Measurements from ENCODE around the gene SPIB.

DNA sequence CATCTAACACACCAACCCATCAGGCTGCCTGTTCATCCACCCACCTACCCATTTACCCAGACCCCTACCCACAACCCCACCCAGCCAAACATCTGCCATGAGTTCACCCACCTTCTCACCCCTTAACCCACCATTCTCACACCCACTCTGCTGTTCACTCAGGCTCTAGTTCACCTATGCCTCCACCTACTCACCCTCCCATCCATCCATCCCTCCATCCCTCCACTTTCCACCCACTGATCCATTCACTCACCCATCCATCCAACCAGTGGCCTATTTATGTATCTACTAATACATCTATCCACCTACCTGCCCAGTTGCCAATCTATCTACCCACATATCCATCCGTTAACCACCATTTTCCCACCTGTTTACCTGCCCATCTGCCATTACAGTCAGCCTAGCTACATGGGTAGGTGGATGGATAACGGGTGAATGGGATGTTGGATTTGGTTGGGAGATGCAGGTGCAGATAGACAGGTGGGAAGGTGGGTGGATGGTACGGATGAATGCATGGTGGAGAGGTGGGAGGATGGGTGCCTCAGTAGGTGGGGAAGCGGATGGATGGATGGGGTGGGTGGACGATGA is 19.2 kb downstream of the SPIB start:
- TF ChIP-seq EZH2phosphoT487 (IDR thresholded peaks at IDR 0.05; ENCODE audit: unreplicated experiment): no peak
- TF ChIP-seq EZH2 (IDR thresholded peaks at IDR 0.05; ENCODE audit: low read depth, unreplicated experiment): no peak
- TF ChIP-seq, protein P1, sequence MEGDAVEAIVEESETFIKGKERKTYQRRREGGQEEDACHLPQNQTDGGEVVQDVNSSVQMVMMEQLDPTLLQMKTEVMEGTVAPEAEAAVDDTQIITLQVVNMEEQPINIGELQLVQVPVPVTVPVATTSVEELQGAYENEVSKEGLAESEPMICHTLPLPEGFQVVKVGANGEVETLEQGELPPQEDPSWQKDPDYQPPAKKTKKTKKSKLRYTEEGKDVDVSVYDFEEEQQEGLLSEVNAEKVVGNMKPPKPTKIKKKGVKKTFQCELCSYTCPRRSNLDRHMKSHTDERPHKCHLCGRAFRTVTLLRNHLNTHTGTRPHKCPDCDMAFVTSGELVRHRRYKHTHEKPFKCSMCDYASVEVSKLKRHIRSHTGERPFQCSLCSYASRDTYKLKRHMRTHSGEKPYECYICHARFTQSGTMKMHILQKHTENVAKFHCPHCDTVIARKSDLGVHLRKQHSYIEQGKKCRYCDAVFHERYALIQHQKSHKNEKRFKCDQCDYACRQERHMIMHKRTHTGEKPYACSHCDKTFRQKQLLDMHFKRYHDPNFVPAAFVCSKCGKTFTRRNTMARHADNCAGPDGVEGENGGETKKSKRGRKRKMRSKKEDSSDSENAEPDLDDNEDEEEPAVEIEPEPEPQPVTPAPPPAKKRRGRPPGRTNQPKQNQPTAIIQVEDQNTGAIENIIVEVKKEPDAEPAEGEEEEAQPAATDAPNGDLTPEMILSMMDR (conservative IDR thresholded peaks at IDR 0.05; ENCODE audit: low read depth in 2 of 2): no peak
- no peak for TF ChIP-seq POLR2AphosphoS5 (IDR thresholded peaks at IDR 0.05; ENCODE audit: low read depth)
- TF ChIP-seq, protein P2, sequence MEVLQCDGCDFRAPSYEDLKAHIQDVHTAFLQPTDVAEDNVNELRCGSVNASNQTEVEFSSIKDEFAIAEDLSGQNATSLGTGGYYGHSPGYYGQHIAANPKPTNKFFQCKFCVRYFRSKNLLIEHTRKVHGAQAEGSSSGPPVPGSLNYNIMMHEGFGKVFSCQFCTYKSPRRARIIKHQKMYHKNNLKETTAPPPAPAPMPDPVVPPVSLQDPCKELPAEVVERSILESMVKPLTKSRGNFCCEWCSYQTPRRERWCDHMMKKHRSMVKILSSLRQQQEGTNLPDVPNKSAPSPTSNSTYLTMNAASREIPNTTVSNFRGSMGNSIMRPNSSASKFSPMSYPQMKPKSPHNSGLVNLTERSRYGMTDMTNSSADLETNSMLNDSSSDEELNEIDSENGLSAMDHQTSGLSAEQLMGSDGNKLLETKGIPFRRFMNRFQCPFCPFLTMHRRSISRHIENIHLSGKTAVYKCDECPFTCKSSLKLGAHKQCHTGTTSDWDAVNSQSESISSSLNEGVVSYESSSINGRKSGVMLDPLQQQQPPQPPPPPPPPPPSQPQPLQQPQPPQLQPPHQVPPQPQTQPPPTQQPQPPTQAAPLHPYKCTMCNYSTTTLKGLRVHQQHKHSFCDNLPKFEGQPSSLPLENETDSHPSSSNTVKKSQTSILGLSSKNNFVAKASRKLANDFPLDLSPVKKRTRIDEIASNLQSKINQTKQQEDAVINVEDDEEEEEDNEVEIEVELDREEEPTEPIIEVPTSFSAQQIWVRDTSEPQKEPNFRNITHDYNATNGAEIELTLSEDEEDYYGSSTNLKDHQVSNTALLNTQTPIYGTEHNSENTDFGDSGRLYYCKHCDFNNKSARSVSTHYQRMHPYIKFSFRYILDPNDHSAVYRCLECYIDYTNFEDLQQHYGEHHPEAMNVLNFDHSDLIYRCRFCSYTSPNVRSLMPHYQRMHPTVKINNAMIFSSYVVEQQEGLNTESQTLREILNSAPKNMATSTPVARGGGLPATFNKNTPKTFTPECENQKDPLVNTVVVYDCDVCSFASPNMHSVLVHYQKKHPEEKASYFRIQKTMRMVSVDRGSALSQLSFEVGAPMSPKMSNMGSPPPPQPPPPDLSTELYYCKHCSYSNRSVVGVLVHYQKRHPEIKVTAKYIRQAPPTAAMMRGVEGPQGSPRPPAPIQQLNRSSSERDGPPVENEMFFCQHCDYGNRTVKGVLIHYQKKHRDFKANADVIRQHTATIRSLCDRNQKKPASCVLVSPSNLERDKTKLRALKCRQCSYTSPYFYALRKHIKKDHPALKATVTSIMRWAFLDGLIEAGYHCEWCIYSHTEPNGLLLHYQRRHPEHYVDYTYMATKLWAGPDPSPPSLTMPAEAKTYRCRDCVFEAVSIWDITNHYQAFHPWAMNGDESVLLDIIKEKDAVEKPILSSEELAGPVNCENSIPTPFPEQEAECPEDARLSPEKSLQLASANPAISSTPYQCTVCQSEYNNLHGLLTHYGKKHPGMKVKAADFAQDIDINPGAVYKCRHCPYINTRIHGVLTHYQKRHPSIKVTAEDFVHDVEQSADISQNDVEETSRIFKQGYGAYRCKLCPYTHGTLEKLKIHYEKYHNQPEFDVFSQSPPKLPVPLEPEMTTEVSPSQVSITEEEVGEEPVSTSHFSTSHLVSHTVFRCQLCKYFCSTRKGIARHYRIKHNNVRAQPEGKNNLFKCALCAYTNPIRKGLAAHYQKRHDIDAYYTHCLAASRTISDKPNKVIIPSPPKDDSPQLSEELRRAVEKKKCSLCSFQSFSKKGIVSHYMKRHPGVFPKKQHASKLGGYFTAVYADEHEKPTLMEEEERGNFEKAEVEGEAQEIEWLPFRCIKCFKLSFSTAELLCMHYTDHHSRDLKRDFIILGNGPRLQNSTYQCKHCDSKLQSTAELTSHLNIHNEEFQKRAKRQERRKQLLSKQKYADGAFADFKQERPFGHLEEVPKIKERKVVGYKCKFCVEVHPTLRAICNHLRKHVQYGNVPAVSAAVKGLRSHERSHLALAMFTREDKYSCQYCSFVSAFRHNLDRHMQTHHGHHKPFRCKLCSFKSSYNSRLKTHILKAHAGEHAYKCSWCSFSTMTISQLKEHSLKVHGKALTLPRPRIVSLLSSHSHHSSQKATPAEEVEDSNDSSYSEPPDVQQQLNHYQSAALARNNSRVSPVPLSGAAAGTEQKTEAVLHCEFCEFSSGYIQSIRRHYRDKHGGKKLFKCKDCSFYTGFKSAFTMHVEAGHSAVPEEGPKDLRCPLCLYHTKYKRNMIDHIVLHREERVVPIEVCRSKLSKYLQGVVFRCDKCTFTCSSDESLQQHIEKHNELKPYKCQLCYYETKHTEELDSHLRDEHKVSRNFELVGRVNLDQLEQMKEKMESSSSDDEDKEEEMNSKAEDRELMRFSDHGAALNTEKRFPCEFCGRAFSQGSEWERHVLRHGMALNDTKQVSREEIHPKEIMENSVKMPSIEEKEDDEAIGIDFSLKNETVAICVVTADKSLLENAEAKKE (CRISPR knock-in tag; IDR thresholded peaks at IDR 0.05): no peak
- no peak for TF ChIP-seq JUNB (IDR thresholded peaks at IDR 0.05; ENCODE audit: unreplicated experiment)
